Measurements from ENCODE around the gene ARHGAP9.

DNA sequence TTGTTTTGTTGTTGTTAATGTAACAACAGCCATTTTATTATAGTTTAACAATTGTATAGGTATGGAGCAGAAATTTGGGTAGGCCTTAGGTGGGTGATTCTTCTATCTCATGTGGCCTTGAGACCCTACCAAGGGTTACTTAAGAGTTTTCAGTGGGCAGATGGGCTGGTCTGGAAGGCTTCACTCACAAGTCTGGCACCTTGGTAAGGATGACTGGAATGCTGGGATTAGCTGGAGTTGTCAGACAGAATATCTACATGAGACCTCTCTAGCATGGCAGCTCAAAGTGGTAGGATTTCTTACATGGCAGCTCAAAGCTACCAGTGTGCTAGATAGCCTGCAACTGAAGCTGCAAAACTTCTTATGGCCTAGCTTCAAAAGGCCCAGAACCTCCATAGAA is 6.0 kb upstream of the ARHGAP9 start:
- TF ChIP-seq, protein P1, sequence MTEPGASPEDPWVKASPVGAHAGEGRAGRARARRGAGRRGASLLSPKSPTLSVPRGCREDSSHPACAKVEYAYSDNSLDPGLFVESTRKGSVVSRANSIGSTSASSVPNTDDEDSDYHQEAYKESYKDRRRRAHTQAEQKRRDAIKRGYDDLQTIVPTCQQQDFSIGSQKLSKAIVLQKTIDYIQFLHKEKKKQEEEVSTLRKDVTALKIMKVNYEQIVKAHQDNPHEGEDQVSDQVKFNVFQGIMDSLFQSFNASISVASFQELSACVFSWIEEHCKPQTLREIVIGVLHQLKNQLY (CRISPR knock-in tag; IDR thresholded peaks at IDR 0.05) = no peak
- TF ChIP-seq OVOL2 (CRISPR knock-in tag; IDR thresholded peaks at IDR 0.05; ENCODE audit: borderline replicate concordance) (no peak), TEAD4 (CRISPR knock-in tag; IDR thresholded peaks at IDR 0.05) (no peak), HMGA2 (CRISPR knock-in tag; IDR thresholded peaks at IDR 0.05) (no peak), FOXK1 (CRISPR knock-in tag; IDR thresholded peaks at IDR 0.05) (no peak), ARID4B (CRISPR knock-in tag; IDR thresholded peaks at IDR 0.05; ENCODE audit: borderline replicate concordance) (no peak), GABPB1 (CRISPR knock-in tag; IDR thresholded peaks at IDR 0.05) (no peak), IRF1 (CRISPR knock-in tag; IDR thresholded peaks at IDR 0.05) (no peak), ETV6 (CRISPR knock-in tag; IDR thresholded peaks at IDR 0.05) (no peak), NR3C1 (CRISPR knock-in tag; conservative IDR thresholded peaks at IDR 0.05; ENCODE audit: low read depth) (no peak)
- TF ChIP-seq, protein P2, sequence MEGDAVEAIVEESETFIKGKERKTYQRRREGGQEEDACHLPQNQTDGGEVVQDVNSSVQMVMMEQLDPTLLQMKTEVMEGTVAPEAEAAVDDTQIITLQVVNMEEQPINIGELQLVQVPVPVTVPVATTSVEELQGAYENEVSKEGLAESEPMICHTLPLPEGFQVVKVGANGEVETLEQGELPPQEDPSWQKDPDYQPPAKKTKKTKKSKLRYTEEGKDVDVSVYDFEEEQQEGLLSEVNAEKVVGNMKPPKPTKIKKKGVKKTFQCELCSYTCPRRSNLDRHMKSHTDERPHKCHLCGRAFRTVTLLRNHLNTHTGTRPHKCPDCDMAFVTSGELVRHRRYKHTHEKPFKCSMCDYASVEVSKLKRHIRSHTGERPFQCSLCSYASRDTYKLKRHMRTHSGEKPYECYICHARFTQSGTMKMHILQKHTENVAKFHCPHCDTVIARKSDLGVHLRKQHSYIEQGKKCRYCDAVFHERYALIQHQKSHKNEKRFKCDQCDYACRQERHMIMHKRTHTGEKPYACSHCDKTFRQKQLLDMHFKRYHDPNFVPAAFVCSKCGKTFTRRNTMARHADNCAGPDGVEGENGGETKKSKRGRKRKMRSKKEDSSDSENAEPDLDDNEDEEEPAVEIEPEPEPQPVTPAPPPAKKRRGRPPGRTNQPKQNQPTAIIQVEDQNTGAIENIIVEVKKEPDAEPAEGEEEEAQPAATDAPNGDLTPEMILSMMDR (IDR thresholded peaks at IDR 0.05) = no peak
- TF ChIP-seq, protein P3, sequence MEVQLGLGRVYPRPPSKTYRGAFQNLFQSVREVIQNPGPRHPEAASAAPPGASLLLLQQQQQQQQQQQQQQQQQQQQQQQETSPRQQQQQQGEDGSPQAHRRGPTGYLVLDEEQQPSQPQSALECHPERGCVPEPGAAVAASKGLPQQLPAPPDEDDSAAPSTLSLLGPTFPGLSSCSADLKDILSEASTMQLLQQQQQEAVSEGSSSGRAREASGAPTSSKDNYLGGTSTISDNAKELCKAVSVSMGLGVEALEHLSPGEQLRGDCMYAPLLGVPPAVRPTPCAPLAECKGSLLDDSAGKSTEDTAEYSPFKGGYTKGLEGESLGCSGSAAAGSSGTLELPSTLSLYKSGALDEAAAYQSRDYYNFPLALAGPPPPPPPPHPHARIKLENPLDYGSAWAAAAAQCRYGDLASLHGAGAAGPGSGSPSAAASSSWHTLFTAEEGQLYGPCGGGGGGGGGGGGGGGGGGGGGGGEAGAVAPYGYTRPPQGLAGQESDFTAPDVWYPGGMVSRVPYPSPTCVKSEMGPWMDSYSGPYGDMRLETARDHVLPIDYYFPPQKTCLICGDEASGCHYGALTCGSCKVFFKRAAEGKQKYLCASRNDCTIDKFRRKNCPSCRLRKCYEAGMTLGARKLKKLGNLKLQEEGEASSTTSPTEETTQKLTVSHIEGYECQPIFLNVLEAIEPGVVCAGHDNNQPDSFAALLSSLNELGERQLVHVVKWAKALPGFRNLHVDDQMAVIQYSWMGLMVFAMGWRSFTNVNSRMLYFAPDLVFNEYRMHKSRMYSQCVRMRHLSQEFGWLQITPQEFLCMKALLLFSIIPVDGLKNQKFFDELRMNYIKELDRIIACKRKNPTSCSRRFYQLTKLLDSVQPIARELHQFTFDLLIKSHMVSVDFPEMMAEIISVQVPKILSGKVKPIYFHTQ (CRISPR knock-in tag; IDR thresholded peaks at IDR 0.05) = no peak
- TF ChIP-seq, protein P4, sequence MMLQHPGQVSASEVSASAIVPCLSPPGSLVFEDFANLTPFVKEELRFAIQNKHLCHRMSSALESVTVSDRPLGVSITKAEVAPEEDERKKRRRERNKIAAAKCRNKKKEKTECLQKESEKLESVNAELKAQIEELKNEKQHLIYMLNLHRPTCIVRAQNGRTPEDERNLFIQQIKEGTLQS (CRISPR knock-in tag; conservative IDR thresholded peaks at IDR 0.05) = no peak
